Stimulated activated CD8-positive, alpha-beta memory T cell treated with anti-CD3 and anti-CD28 coated beads, Interleukin-2, amount 100 ng/mL, for 1 hour (primary cell): ENCODE results near the gene TBX19.
"Not testable (repeated sequence)": the region's sequence is repeated elsewhere in the genome, so short reads cannot be mapped to it uniquely, and the experiment has no call there.

Source experiments
- DNase-seq, 2 donors: peaks; one replicate each; pipeline ENCODE4 v3.0.0-alpha.2; 2020; ENCODE audit warnings: low read depth in 2 of 2

Gene TBX19

DNA sequence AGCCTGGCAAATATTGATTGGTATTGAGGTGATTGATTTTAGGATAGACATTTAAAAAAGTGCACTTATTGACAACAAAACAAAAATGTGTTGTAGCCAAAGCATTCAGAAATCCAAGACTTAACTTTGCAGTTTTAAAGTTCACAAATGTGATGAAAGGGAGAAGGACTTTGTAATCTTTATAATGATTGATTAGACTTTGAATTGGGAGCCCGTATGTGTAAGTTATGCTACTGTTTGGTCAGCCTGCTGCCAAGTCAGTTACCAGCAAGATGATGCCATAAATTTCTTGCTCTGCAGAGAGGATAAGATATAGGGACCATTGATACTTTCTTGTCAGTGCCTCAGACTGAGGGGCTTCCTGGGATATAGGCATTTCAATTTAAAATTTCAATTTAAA lies 39.5 kb downstream of the TBX19 start:
- no peak for DNase-seq

DNA sequence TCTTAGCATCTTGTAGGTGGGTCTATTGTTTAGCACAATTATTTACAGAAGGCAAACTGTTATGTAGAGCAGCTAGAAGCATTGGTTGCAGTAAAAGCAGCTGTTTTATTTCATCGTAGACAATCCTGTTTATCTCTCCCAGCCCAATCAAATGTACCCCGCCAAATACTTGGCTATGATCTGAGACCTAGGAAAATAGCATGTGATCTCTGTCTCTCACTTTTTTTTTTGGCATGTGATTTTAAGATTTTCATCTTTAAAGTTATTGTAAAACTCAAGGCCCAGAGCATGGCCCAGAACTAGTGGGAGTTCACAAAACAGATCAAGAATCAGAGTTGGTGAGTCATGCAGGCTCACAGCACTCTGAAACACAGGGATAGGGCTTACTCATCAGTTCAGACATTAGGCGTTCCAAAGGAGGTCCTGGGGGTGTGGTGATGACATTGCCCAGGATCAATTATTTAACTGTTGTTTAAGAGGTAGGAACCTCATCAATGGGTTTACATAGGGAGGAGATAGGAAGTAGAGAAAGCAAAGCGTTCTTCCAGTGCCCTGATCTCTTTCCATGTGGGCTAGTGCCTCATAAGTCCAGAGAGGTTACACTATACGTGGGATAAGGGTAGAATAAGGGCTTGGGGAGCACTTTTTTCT lies 40.2 kb downstream of the TBX19 start:
- no peak for DNase-seq

DNA sequence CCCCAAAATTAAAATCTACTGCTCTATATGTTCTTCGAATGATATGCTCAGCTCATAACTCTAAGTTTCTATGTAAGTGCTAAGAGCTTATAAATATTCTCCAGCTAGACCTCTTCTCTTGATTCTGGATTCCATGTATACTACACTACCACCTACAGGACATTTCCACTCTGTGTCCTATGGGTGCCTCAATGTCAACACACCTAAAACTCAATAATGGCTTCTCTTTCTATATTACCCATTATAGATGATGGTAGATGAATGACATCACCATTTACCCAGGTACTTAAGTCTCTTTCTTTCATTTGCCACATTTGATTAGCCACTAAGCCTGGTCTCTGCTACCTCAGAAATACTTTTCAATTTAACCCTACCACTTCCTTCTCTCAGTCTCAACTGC lies 41.3 kb downstream of the TBX19 start:
- DNase-seq, result no peak

DNA sequence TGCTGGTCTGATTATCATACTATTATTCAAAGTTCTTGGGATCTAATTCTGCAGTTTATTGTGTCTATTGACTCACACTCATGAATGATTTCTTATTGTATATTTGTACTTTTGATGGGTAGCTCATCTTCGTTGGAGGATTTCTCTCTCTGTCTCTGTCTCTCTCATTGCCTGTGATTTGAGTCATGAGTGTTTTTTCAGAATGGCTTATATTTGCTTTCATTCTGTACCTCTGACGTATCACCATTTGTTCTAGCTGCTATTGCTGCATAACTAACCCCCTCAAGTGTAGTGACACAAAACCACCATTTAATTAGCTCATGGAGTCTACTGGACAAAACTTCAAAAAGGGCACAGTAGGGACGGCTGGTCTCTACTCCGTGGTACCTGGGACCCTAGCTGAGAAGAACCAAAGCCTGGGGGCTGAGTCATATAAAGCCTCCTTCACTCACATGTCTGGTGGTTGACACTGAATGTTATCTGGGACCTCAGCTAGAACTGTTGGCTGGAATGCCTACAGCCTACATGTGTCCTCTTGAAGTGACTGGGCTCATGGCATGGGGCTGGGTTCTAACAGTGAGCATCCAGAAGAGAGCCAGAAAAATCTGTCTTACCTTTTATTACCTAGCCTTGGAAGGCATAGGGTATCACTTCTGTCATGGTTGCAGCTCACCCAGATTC lies 44.2 kb downstream of the TBX19 start:
- no peak for DNase-seq

DNA sequence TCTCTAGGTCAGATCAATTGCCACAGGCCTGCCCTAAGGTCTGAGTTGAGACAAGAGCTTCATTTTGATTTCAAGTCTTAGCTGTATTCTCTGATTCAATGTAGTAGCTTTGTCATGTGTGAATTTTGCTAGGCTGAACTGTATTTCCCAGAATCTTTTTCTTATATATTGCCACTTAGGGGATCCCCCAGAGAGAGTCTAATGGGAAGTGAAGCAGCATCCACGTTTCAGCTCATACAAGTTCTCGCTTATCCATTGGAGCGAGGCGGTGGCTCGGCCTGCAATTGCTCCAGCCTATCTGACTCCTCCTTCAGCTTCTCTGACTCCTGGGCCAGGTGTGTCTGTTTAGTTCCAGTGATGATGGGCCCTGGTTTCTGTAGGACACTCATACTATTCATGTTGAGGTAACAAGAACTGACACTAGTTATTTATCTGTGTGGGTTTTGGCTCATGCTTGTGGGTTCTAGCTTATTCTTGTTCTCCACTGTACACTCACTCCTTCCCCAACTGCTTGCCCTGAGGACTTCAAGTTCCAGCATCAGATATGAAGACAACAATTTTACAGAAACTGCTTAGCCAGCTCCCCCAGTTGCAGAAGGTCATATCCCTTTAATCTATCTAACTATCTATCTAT lies 48.2 kb downstream of the TBX19 start:
- DNase-seq, result no peak

DNA sequence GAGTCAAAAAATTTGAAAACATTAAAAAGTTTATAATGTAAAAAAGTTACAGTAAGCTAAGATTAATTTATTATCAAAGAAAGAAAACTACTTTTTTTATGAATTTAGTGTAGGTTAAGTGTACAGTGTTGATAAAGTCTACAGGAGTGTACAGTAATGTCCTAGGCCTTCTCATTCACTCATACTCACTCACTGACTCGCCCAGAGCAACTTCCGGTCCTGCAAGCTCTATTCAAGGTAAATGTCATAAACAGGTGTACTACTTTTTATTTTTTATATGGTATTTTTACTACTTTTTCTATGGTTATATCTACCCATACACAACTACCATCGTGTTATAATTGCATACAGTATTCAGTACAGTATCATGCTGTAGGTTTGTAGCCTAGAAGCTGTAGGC lies 49.6 kb downstream of the TBX19 start:
- DNase-seq, result no peak

DNA sequence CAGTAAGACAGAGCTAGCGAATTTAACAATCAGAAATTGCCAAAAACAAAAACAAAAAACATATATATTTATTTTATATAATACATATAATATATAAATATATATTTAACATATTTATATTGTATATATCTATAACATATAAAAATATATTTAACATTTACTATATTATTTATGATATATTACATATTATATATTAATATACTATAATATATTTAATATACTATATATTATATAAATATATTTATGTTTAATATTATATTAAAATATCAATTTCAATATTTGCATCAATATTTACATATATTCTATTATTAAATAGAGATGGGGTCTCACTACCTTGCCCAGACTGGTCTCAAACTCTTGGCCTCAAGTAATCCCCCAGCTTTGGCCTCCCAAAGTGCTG lies 50.9 kb downstream of the TBX19 start:
- no peak for DNase-seq

DNA sequence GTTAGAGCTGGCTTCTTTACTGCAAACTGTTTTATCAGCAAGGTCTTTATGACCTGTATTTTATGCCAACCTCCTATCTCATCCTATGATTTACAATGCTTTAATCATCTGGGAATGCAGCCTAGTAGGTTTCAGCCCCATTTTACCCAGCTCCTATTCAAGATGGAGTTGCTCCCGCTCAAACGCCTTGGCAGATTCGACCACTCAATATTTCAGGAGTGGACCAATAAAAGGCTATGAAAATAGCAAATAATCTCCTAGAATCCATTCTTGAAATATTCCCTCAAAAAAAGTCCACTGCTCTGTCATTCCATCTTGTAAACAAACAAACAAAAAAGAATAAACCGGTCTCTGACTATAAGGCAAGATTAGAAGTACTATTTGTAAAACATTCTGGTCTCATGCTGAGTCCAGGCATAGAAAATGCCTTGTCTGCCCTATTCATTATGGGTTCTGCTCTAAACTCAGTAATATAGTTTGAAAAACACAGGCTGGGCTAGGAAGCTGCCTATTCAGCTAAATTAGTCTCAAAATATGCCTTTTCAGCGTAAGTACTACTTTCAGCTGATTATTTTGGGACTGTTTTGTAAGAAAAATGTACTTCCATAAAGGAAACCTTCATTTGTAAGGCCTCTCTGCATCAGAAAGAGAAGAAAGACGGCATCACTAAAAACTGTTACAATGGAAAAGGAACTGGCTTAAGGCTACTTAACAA lies 53.0 kb downstream of the TBX19 start:
- no peak for DNase-seq

DNA sequence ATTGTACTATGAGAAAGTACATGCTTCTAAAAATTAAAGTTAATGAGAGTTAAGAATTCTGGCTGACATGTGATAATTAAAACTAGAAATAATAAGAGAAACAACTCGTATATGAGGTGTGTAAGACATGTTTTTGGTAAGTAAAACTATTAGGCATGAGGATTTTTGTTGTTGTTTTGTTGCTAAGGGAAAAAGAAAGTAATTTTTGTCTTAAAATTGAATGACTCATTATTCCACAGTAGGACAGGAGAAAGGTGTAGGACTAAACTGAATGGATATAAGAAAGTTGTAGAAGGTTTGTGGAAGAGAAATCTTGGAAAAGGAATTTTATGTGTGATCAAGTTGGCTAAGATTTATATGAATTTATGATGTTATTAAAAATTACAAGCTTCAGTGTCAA lies 54.8 kb downstream of the TBX19 start:
- no peak for DNase-seq

DNA sequence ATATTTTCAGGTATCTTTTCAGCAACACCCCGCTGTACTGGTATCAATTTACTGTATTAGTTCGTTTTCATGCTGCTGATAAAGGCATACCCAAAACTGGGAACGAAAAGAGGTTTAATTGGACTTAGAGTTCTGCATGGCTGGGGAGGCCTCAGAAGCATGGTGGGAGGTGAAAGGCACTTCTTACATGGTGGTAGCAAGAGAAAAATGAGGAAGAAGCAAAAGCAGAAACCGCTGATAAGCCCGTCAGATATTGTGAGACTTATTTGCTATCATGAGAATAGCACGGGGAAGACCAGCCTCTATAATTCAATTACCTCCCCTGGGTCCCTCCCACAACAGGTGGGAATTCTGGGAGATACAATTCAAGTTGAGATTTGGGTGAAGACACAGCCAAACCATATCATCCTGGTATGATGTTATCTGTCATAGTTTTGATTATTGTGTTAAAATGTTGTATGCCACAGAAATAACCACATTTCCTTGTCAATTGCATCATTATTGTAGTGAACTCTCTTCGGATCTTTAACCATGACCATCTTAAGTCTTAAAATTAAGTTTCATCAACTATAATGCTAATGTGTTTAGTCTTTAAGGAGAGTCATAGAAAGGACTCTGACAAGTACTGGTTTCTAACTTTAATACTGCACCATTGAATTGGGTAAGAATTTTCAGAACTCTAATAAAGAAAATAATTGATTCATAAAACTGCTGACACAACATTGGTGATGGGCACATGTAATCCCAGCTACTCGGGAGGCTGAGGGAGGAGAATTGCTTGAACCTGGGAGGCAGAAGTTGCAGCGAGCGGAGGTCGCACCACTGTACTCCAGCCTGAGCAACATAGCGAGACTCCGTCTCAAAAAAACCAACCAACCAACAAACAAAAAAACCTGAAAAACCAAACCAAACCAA lies 58.2 kb downstream of the TBX19 start:
- DNase-seq, result no peak

DNA sequence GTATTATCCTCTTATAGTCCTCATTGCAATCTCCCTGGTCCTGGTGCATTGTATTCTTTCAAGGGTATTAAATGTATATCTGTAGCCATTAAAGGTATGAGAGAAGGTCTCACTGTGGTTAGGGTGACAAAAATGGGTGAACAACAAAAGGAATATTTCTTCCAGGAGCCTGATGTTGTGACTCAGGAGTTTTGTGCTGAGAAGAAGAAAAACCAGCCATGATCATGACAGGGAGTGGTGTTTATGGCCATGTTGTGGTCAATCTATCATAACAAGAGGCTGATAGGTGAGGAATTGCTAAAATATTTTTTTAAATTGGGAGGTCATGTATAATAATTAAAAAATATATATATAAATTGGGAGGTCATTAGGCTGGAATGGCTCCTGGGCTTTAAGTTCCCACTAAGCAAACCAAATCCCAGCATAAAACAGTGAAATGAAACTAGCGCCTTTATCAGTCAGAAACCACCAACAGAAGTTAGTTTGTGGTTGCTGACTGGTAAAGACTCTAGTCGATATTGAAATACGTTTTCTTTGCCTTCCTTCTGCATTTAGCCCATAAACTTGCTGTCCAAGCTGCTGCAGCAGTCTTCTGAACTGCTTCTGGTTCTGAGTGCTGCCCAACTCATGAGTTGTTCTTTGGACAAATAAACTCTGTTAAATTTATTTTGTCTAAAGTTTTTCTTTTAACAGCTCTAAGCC lies 60.3 kb downstream of the TBX19 start:
- no peak for DNase-seq

DNA sequence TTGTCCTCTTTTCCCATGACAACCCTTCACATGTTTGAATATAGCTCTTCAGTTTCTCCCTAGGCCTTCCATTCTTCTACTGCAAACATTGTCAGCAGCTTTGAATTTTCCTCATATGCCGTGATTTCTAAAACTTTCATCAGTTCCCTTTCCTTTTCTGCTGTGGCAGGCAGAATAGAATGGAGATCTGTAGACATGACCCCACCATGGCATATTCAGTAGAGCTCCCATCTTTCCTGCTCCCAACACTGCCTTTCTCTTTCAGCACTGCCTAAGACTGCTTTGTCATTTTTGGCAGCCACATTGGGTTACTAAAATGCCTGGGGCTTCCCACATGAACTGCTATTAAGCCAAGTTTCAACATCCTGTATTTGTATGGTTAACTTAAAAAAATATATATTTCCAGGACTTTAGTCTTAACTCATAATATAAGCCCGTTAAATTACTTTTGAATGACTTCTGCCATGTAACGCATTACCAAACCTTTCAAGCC lies 60.9 kb downstream of the TBX19 start:
- DNase-seq, result no peak

DNA sequence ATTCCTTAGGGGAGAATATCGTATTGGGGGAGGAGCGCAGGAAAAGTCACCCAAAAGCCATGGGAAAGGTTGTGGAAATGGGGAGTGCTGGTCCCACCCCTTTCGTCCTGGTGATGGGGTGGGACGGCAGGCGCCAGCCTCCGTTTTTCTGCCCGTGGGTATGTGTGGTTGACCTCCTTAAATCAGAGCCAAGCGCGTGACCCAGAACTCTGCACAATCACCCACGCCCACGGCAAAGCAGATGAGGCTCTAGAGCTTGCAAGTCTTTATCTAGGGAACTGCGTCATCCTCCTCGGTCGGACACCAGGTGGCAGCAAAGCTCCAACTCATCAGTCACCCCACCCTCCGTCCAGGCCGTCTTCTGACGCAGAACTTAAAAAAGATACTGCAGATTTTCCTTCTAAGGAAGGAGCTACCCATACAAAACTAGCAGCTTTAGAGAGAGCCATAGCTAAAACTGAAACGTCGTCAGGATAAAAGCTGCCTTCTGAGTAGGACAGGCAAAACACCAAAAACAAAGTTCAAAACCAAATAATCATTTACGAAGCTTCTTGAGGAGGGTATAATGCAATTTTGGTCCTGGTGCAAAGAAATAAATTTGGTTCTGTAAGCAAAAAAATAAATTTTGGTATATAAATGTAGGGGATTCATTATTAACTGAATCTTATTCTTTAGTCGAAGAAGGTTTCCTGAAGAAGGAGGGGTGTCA lies 62.0 kb downstream of the TBX19 start:
- DNase-seq, result peak; percentile 72 to 81

DNA sequence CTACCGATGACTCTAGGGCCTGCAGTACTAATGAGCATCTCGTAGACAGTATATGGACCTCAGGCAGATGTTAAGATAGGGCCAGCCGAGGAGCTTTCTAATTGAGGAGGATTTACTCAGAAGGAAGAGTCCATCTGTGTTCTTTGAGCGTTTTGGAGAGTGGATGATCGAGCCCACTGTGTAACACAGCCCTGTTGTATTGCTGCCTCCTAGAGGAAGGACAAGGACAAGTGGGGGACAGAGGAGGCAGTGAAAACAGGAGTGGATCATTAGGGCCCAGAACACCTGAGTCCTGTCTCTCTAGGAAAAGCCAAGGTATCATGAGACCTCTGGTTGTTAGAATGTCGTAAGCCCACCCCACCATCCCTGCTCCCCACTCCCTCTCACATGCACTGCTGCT lies 62.9 kb downstream of the TBX19 start:
- no peak for DNase-seq

DNA sequence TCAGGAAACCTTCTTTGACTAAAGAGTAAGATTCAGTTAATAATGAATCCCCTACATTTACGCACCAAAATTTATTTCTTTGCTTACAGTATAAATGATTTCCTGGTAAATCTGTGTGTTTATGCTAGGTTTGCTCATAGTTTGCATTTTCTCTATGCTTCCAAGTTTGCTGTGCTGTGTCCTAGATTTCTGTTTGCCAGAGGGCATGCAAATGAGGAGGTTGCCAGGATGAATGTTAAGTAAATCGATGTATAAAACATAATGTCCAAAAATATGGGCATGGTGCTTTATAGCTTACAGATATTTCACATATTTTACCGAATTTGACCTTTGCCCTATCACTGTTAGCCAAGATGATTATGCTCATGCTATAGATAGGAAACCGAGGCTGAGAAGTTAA lies 63.8 kb downstream of the TBX19 start:
- DNase-seq, result no peak

DNA sequence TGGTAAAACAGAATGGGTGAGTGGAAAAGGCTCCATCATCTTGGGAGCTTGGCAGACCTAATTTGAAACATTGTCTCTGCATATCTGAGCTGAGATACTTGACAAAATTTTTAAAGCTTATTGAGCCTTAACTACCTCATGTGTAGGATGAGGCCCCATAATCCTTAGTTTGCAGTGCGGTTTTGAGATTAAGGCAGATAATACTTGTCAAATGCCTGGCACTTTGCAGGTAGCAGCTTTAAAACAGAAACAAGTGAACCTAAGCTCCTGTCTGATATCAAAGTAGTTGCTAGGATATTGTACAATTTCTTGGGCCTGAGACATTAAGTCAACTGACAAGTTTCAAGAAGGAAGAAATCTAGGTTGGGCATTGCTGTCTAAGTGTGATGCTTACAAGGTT lies 65.3 kb downstream of the TBX19 start:
- DNase-seq, result no peak

DNA sequence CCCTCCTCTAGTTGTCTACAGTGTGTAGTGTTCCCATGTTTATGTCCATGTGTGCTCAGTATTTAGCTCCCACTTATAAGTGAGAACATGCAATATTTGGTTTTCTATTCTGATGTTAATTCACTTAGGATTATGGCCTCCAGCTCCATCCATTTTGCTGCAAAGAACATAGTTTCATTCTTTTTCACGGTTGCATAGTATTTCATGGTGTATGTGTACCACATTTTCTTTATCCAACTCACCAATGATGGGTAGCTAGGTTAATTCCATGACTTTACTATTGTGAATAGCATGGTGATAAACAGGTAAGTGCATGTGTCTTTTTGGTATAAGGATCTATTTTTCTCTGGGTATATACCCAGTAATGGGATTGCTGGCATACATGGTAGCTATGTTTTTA lies 67.0 kb downstream of the TBX19 start:
- DNase-seq, result no peak

DNA sequence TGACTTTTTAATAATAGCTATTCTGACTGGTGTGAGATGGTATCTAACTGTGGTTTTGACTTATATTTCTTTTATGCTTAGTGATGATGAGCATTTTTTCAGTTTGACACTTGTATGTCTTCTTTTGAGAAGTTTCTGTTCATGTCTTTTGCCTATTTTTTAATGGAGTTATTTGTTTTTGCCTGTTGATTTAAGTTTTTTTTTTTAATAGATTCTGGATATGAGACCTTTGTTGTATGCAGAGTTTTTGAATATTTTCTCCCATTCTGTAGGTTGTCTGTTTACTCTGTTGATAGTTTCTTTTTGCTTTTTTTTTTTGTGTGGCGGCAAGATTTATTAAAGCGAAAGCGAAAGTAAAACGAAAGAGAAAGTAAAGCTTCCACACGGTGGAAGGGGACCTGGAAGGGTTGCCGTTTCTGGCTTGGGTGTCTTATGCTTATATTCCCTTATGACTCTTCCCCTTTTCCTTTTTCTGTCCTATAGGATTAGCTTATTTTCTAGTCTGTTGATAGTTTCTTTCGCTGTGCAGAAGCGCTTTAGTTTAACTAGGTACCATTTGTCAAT lies 67.6 kb downstream of the TBX19 start:
- no peak for DNase-seq

DNA sequence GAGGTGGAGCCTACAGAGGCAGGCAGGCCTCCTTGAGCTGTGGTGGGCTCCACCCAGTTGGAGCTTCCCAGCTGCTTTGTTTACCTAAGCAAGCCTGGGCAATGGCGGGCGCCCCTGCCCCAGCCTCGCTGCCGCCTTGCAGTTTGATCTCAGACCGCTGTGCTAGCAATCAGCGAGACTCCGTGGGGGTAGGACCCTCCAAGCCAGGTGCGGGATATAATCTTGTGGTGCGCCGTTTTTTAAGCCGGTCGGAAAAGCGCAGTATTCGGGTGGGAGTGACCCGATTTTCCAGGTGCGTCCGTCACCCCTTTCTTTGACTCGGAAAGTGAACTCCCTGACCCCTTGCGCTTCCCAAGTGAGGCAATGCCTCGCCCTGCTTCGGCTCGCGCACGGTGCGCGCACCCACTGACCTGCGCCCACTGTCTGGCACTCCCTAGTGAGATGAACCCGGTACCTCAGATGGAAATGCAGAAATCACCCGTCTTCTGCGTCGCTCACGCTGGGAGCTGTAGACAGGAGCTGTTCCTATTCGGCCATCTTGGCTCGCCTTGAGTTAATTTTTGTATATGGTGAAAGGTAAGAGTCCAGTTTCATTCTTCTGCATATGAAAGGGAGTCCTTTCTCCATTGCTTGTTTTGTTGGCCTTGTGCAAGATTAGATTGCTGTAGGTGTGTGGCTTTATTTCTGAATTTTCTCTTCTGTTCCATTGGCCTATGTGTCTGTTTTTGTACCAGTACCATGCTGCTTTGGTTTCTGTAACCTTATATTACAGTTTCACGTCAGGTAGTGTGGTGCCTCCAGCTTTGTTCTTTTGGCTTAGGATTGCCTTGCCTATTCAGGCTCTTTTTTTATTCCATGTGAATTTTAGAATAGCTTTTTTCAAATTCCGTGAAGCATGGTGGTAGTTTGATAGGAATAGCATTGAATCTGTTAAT lies 73.9 kb downstream of the TBX19 start:
- DNase-seq, result not testable (repeated sequence)
